ENCODE data around the gene COX15.
"Not testable (repeated sequence)": the region's sequence is repeated elsewhere in the genome, so short reads cannot be mapped to it uniquely, and the experiment has no call there.

The COX15 gene

GRCh38 chr10:99740933-99741559, 9.1 kb upstream of the COX15 start:
- DNase-seq (ENCODE audit: low read depth) = no peak

- no peak for DNase-seq (ENCODE audit: low read depth)
These were observed 8.3 kb upstream of the COX15 start for GRCh38 chr10:99740260-99740659.

DNA sequence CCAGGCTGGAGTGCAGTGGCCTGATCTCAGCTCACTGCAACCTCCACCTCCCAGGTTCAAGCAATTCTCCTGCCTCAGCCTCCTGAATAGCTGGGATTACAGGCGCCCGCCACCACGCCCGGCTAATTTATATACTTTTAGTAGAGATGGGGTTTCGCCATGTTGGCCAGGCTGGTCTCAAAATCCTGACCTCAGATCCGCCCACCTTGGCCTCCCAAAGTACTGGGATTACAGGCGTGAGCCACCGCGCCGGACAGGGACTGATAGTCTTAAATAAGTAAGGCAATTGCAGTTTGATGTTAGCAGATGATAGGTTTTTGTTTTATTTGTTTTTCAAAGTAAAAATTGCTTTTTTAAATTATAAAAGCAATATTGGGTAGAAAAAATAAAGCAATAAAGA, 2.2 kb upstream of the COX15 start:
- not testable (repeated sequence) for DNase-seq (ENCODE audit: low read depth)

DNA sequence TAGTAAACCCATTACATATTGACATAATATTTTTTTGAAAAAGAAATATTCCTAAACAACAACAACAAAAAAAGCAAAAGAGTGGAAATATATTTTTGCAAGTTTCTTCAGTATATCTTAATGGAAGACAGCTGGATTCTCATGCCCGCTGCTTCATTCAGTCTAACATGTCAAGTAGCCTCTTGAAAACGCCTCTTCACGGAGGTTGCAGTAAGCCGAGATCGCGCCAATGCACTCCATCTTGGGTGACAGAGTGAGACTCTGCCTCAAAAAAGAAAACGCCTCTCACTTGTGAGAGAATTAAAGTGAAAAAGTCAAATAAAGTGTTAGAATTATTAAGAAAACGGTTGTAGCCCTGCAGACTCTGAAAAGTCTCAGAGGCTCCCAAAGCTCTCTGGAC, 1.4 kb upstream of the COX15 start:
- DNase-seq (ENCODE audit: low read depth) = no peak

DNA sequence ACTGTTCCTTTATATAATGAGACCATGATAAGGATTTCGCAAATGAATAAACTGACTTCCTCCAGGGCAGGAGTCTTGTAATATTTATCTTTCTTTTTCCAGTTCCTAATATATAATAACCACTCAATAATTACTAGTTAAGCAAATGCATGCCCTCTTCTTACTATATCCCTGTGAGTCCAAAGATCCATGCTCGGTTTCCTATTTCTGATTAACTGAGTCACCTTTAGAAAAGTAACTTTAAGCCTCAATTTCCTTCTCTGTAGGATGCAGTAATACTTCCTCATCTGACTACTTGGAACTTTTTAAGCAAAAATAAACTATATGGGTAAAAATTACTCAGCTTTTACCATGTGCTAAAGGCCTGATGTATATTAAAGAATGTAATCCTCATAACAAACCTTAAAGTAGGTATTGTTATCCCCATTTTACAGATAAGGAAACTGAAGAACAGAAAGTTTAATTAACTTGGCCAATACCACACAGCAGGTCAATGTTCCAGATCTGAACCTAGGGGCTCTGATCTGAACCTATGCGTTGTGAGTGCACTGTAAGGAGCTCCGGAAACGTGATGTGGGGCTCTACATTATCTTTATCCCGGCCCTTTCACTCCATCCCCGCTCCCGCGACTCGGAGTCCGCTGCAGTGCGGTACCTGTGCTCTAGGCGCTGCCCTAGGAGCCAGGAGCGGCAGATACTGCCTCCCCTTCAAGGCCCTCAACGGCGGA, 458 bp downstream of the COX15 start:
- no peak for DNase-seq (ENCODE audit: low read depth)

DNA sequence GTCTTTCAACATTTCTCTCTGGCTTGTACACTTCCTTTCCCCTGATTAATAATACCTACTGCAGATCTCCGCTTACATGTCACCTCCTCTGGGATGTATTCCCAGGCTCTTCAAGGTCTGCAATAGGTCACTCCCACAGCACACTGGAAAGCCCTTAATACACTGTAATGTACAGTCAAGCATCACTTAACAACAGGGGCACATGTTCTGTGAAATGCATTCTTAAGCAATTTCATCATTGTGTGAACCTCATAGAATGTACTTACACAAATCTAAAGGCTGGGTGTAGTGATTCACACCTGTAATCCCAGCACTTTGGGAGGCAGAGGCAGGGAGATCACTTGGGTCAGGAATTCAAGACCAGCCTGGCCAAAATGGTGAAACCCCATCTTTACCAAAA, 1.9 kb downstream of the COX15 start:
- DNase-seq (ENCODE audit: low read depth) = no peak

GRCh38 chr10:99720387-99720786, 11.5 kb downstream of the COX15 start:
- DNase-seq (ENCODE audit: low read depth) = no peak

GRCh38 chr10:99714446-99714845, 17.5 kb downstream of the COX15 start:
- no peak for DNase-seq (ENCODE audit: low read depth)

GRCh38 chr10:99711129-99711719, 20.7 kb downstream of the COX15 start:
- DNase-seq (ENCODE audit: low read depth) = no peak

DNA sequence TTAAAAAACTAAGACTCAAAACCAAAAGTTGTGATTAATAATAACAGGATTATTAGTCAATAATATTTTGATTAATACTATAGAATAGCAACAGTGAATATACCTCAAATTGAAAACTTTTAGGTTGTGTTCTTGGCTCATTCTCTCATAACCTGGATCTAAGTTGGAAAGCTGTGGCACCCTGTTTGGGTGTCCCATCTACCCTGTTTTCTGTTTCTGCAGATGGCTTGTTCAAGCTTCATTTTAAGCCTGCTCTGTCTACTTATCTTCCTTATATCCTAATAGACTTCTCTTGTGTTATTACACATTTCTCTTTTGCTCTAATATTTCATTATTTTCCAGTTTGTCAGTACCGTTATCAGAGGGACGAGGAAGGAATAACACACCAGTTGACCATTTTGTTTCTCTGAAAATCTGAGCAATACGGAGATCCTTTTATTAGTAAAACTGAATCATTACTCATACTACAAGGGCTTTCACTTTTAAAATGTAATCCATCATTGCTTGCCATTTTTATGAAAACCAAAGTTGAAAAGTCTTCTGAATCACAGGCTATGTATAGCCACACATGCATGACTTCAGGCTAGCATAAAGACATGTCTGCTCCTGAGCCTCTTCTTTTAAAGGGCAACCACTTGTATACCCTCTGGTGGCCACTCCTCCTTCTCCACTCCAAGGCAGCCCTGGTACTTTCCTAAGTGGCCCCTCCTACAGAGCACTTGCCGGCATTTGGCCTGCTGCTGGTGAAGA, 22.3 kb downstream of the COX15 start:
- no peak for DNase-seq (ENCODE audit: low read depth)

DNA sequence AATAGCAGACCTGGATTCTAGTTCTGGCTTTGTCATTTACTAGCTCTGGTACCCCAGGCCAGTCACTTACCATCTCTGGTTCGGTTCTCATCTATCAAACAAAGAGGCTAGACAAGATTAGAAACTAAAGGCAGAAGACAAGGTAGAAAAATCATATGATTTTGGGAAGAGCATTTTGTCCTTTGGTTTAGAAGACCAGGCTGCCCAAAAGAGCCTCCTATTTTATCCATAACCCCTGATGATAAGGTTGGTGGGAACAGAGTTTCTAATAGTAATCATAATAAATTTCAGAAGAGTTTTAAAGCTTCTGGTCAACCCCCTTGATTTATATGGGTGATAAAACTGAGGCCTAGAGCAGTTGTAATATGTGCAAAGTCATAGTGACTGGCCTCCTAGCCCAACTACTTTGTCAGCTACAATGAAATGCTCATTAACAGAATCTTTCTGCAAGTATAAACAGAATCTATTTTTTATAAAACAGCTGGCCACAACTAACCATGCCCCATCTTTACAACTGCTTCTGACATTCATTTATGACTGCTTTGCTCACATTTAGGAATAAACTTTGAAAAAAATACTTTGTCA, 23.4 kb downstream of the COX15 start:
- no peak for DNase-seq (ENCODE audit: low read depth)

- DNase-seq (ENCODE audit: low read depth) = no peak
These were observed 31.3 kb downstream of the COX15 start for GRCh38 chr10:99700649-99701048.

- DNase-seq (ENCODE audit: low read depth) = no peak
These were observed 33.3 kb downstream of the COX15 start for GRCh38 chr10:99698504-99699080.

GRCh38 chr10:99695761-99696160, 36.2 kb downstream of the COX15 start:
- DNase-seq (ENCODE audit: low read depth) = no peak

GRCh38 chr10:99693933-99694583, 37.9 kb downstream of the COX15 start:
- DNase-seq (ENCODE audit: low read depth) = no peak

GRCh38 chr10:99689461-99689860, 42.5 kb downstream of the COX15 start:
- no peak for DNase-seq (ENCODE audit: low read depth)

GRCh38 chr10:99685597-99685967, 46.3 kb downstream of the COX15 start:
- DNase-seq (ENCODE audit: low read depth) = no peak

- DNase-seq (ENCODE audit: low read depth) = no peak
These were observed 49.2 kb downstream of the COX15 start for GRCh38 chr10:99682752-99683151.
